ENCODE results near the gene AMN.

The AMN gene

GRCh38 chr14:102927878-102928411 lies 5.5 kb downstream of the AMN start:
- no peak for DNase-seq (ENCODE audit: low spot score)

- DNase-seq (ENCODE audit: low spot score): no peak
Observed at GRCh38 chr14:102928412-102929240, 6.2 kb downstream of the AMN start.

GRCh38 chr14:102929241-102930137 lies 7.0 kb downstream of the AMN start:
- no peak for DNase-seq (ENCODE audit: low spot score)

- no peak for DNase-seq (ENCODE audit: low spot score)
Observed at GRCh38 chr14:102930138-102930752, 7.8 kb downstream of the AMN start.

GRCh38 chr14:102930753-102931579 lies 8.5 kb downstream of the AMN start:
- DNase-seq (ENCODE audit: low spot score): no peak

GRCh38 chr14:102931580-102932285 lies 9.3 kb downstream of the AMN start:
- no peak for DNase-seq (ENCODE audit: low spot score)

- no peak for DNase-seq (ENCODE audit: low spot score)
Observed at GRCh38 chr14:102932484-102933248, 10.2 kb downstream of the AMN start.

GRCh38 chr14:102933618-102934231 lies 11.3 kb downstream of the AMN start:
- DNase-seq (ENCODE audit: low spot score): no peak

- DNase-seq (ENCODE audit: low spot score): no peak
Observed at GRCh38 chr14:102935756-102936155, 13.3 kb downstream of the AMN start.

GRCh38 chr14:102937331-102938175 lies 15.1 kb downstream of the AMN start:
- no peak for DNase-seq (ENCODE audit: low spot score)

GRCh38 chr14:102938191-102938590 lies 15.7 kb downstream of the AMN start:
- DNase-seq (ENCODE audit: low spot score): no peak

- no peak for DNase-seq (ENCODE audit: low spot score)
Observed at GRCh38 chr14:102939329-102939728, 16.9 kb downstream of the AMN start.

- DNase-seq (ENCODE audit: low spot score): no peak
Observed at GRCh38 chr14:102939820-102940561, 17.5 kb downstream of the AMN start.

GRCh38 chr14:102940729-102941362 lies 18.4 kb downstream of the AMN start:
- no peak for DNase-seq (ENCODE audit: low spot score)

GRCh38 chr14:102941419-102942011 lies 19.1 kb downstream of the AMN start:
- no peak for DNase-seq (ENCODE audit: low spot score)

- no peak for DNase-seq (ENCODE audit: low spot score)
Observed at GRCh38 chr14:102942069-102942468, 19.6 kb downstream of the AMN start.

GRCh38 chr14:102943454-102943853 lies 21.0 kb downstream of the AMN start:
- DNase-seq (ENCODE audit: low spot score): no peak

Data from globus pallidus (tissue), 1 donor.